K562 (cell line): Measurements from ENCODE around the gene TRIM25. TPM values are rescaled to one million over a fixed set of nuclear protein-coding genes. Genes with fewer than 3 reads are reported as not detected.

Source experiments
- ATF1 ChIP-seq, 2 experiments: fragments of 450-650 bp in 1 of 2; IDR thresholded peaks; 2 replicates each; pipeline ENCODE4 v1.6.1; 2016; ENCODE audit warnings: missing compliant biosample characterization in 1 of 2, missing genetic modification characterization in 1 of 2
- BCLAF1 ChIP-seq, 2 experiments: fragments of 450-650 bp in 1 of 2; IDR thresholded peaks; 2 replicates each; pipeline ENCODE4 v1.6.1; 2011 to 2017; ENCODE audit warnings: low read depth in 2 of 2, antibody characterized with exemption in 1 of 2, borderline replicate concordance in 1 of 2, low read length in 1 of 2, mild to moderate bottlenecking in 1 of 2, mixed read lengths in 1 of 2; ENCODE audit not compliant: control insufficient read depth in 1 of 2
- DACH1 ChIP-seq: fragments of 450-650 bp; IDR thresholded peaks from 2 replicates; pipeline ENCODE4 v1.6.1; 2018; ENCODE audit not compliant: partially characterized antibody
- E2F1 ChIP-seq: sonication (generic); formaldehyde crosslinking; IDR thresholded peaks from 2 replicates; pipeline ENCODE4 v1.8.1; 2023; ENCODE audit warnings: mild to moderate bottlenecking, missing genetic modification reagents, moderate library complexity
- MYBL2 ChIP-seq, 2 experiments: fragments of 450-650 bp in 1 of 2; sonication (generic) in 1 of 2; formaldehyde crosslinking in 1 of 2; IDR thresholded peaks; 2 replicates each; pipeline versions ENCODE4 v1.6.1 to v1.8.1; 2017 to 2022; ENCODE audit warnings: borderline replicate concordance in 1 of 2, inconsistent platforms in 1 of 2, low read depth in 1 of 2, mild to moderate bottlenecking in 1 of 2, missing genetic modification reagents in 1 of 2, moderate library complexity in 1 of 2
- RAD21 ChIP-seq, 2 experiments: fragments of 250-450 bp in 1 of 2; fragments of 450-650 bp in 1 of 2; sonication (Bioruptor Pico) in 1 of 2; formaldehyde crosslinking in 1 of 2; IDR thresholded peaks in 1 of 2; conservative IDR thresholded peaks in 1 of 2; 2 replicates each; pipeline versions ENCODE4 v1.4.0 to v1.8.0; 2020 to 2022; ENCODE audit warnings: mild to moderate bottlenecking in 2 of 2, moderate library complexity in 1 of 2
- TAF9B ChIP-seq: fragments of 450-650 bp; IDR thresholded peaks from 2 replicates; pipeline ENCODE4 v1.6.1; 2018; ENCODE audit warnings: mild to moderate bottlenecking; ENCODE audit not compliant: partially characterized antibody
- TEAD4 ChIP-seq, 2 experiments: sonication (generic) in 1 of 2; formaldehyde crosslinking in 1 of 2; IDR thresholded peaks; 2 replicates each; pipeline versions ENCODE4 v1.6.1 to v1.8.0; 2012 to 2022; ENCODE audit warnings: borderline replicate concordance in 1 of 2, inconsistent platforms in 1 of 2, low read length in 1 of 2, mild to moderate bottlenecking in 1 of 2, missing genetic modification reagents in 1 of 2
- TFE3 ChIP-seq: fragments of 450-650 bp; formaldehyde crosslinking; IDR thresholded peaks from 2 replicates; pipeline ENCODE4 v1.4.0; 2020; ENCODE audit warnings: mild to moderate bottlenecking, mixed read lengths
- USF1 ChIP-seq: sonication (generic); formaldehyde crosslinking; IDR thresholded peaks from 2 replicates; pipeline ENCODE4 v1.9.0; 2022; ENCODE audit warnings: mild to moderate bottlenecking, missing genetic modification reagents
- WHSC1 ChIP-seq: IDR thresholded peaks from one replicate; pipeline ENCODE4 v1.6.1; 2012; ENCODE audit warnings: low read length, control low read depth, inconsistent platforms
- ZBTB2 ChIP-seq: fragments of 450-650 bp; IDR thresholded peaks from 2 replicates; pipeline ENCODE4 v1.6.1; 2016; ENCODE audit warnings: antibody characterized with exemption
- ZC3H4 ChIP-seq: sonication (generic); formaldehyde crosslinking; IDR thresholded peaks from 2 replicates; pipeline ENCODE4 v1.9.0; 2021; ENCODE audit warnings: missing genetic modification reagents, borderline replicate concordance
- ZNF24 ChIP-seq: fragments of 450-650 bp; IDR thresholded peaks from 2 replicates; pipeline ENCODE4 v1.6.1; 2016
- ZNF395 ChIP-seq: fragments of 200-800 bp; sonication (Bioruptor generic); IDR thresholded peaks from 2 replicates; pipeline ENCODE4 v1.6.1; 2017; ENCODE audit warnings: missing genetic modification characterization, missing compliant biosample characterization
- ZNF57 ChIP-seq: fragments of 450-650 bp; formaldehyde crosslinking; IDR thresholded peaks from 2 replicates; pipeline ENCODE4 v1.4.0; 2020; ENCODE audit warnings: mild to moderate bottlenecking, moderate library complexity
- polyA plus RNA-seq, 8 experiments: library from polyadenylated mRNA; depleted of rRNA in 4 of 8; stranded (reverse) in 5 of 8; unstranded in 3 of 8; fragments of >200 nt; fragmentation: Nextera tagmentation in 2 of 8; fragmentation: Illumina TruSeq in 1 of 8; extraction: Ambion mirVana in 2 of 8; extraction: Trizol in 1 of 8; gene quantifications; 2 replicates each; pipeline versions ENCODE4 v1.2.1 to v1.2.3, GENCODE V29; 2011 to 2014; ENCODE audit warnings: inconsistent platforms in 1 of 8, missing spikeins in 1 of 8
- total RNA-seq, 7 experiments: library from RNA; depleted of rRNA in 6 of 7; stranded (reverse); fragments of >200 nt in 6 of 7; fragmentation: Illumina TruSeq in 2 of 7; extraction: Trizol in 2 of 7; gene quantifications; 2 replicates each; pipeline versions ENCODE4 v1.2.1 to v1.2.3, GENCODE V29; 2011 to 2021; ENCODE audit warnings: low replicate concordance in 1 of 7

TRIM25 gene
- total and polyA plus RNA-seq, 9 of the 15 experiments (the other 6 are each of a cell fraction or from before 2014, with no cell fraction given), result 5.9 to 49.5 (median 24.5) TPM

GRCh38 chr17:56876766-56877179 lies 37.1 kb downstream of the TRIM25 start (continued):
- no peak for TF ChIP-seq BCLAF1 (IDR thresholded peaks at IDR 0.05; ENCODE audit: borderline replicate concordance in 1 of 2, control insufficient read depth in 1 of 2, low read depth in 2 of 2, low read length in 1 of 2)
- TF ChIP-seq E2F1 (CRISPR knock-in tag), result no peak
- TF ChIP-seq MYBL2 (IDR thresholded peaks at IDR 0.05; ENCODE audit: low read depth), result no peak
- no peak for TF ChIP-seq MYBL2 (CRISPR knock-in tag; IDR thresholded peaks at IDR 0.05; ENCODE audit: borderline replicate concordance)
- peak in 1 of 2 experiments; percentile 4; a peak in 1 of 4 replicates for TF ChIP-seq RAD21 (CRISPR knock-in tag; conservative IDR thresholded peaks at IDR 0.05 in 1 of 2, IDR thresholded peaks at IDR 0.05 in 1 of 2)
- TF ChIP-seq TFE3, result peak; percentile 33
- no peak for TF ChIP-seq ZC3H4
- TF ChIP-seq TAF9B, result no peak
- no peak for TF ChIP-seq ATF1 (CRISPR knock-in tag; IDR thresholded peaks at IDR 0.05)
- peak; percentile 78 for TF ChIP-seq ATF1 (tag; IDR thresholded peaks at IDR 0.05)
- no peak for TF ChIP-seq ZNF57 (CRISPR knock-in tag)
- TF ChIP-seq DACH1, result no peak
- peak; percentile 63; the same call in 1 of the 2 replicates for TF ChIP-seq ZNF395 (CRISPR knock-in tag)
- TF ChIP-seq USF1 (CRISPR knock-in tag), result no peak
- TF ChIP-seq ZBTB2, result no peak
- no peak for TF ChIP-seq ZNF24
- no peak; the same call in 1 of the 2 replicates for TF ChIP-seq TEAD4 (IDR thresholded peaks at IDR 0.05; ENCODE audit: low read length)
- no peak for TF ChIP-seq TEAD4 (CRISPR knock-in tag; IDR thresholded peaks at IDR 0.05; ENCODE audit: borderline replicate concordance)
- TF ChIP-seq WHSC1, result no peak
